CD8-positive, alpha-beta memory T cell (primary cell): ENCODE results near the gene GGA2. TPM values are rescaled to one million over a fixed set of nuclear protein-coding genes. Genes with fewer than 3 reads are reported as not detected.

Experiments used
- CTCF ChIA-PET: fragments of 350-600 bp; sonication (Branson Sonifier 250); formaldehyde crosslinking; loops from one replicate; lab custom pipeline; 2021; ENCODE audit warnings: antibody characterized with exemption; lab: Charles Lee
- POLR2A ChIA-PET: fragments of 350-600 bp; sonication (Branson Sonifier 250); formaldehyde crosslinking; loops from one replicate; lab custom pipeline; 2021; ENCODE audit warnings: antibody characterized with exemption; lab: Charles Lee
- DNase-seq, 5 donors: peaks; one replicate each; pipeline versions ENCODE4 v3.0.0 to v3.0.0-alpha.2; 2020 to 2022; ENCODE audit warnings: mixed read lengths in 1 of 5
- H3K27ac ChIP-seq: one replicate; pipeline ENCODE4 v1.7.0; 2013; ENCODE audit warnings: low read depth, mild to moderate bottlenecking, low read length, moderate library complexity
- H3K27me3 ChIP-seq: 2 replicates; pipeline ENCODE4 v1.7.0; 2013; ENCODE audit warnings: low read length, mild to moderate bottlenecking; ENCODE audit not compliant: insufficient read depth, poor library complexity, severe bottlenecking
- H3K36me3 ChIP-seq: 2 replicates; pipeline ENCODE4 v1.7.0; 2013; ENCODE audit warnings: mild to moderate bottlenecking, low read length, moderate library complexity; ENCODE audit not compliant: insufficient read depth
- H3K4me1 ChIP-seq: 2 replicates; pipeline ENCODE4 v1.7.0; 2013; ENCODE audit warnings: mild to moderate bottlenecking, low read length, moderate library complexity; ENCODE audit not compliant: insufficient read depth
- H3K4me3 ChIP-seq: 2 replicates; pipeline ENCODE4 v1.7.0; 2013; ENCODE audit warnings: mild to moderate bottlenecking, low read length
- H3K9me3 ChIP-seq: 2 replicates; pipeline ENCODE4 v1.7.0; 2013; ENCODE audit warnings: mild to moderate bottlenecking, low read length
- H3K27ac Mint-ChIP-seq, 8 donors: one replicate each; pipeline ENCODE4 v1.8.0; 2020 to 2021; ENCODE audit warnings: mixed read lengths in 8 of 8, mild to moderate bottlenecking in 6 of 8, inconsistent platforms in 3 of 8, moderate library complexity in 3 of 8
- H3K27me3 Mint-ChIP-seq, 2 donors: one replicate each; pipeline ENCODE4 v1.8.0; 2020 to 2021; ENCODE audit warnings: mixed read lengths in 2 of 2, mild to moderate bottlenecking in 1 of 2, moderate library complexity in 1 of 2
- H3K36me3 Mint-ChIP-seq, 3 donors: one replicate each; pipeline ENCODE4 v1.8.0; 2020 to 2021; ENCODE audit warnings: mixed read lengths in 3 of 3, inconsistent platforms in 1 of 3, mild to moderate bottlenecking in 1 of 3
- H3K4me1 Mint-ChIP-seq, 3 donors: one replicate each; pipeline ENCODE4 v1.8.0; 2020 to 2021; ENCODE audit warnings: mixed read lengths in 3 of 3, inconsistent platforms in 1 of 3, mild to moderate bottlenecking in 1 of 3
- H3K4me3 Mint-ChIP-seq, 7 donors: one replicate each; pipeline ENCODE4 v1.8.0; 2020 to 2021; ENCODE audit warnings: mixed read lengths in 7 of 7, mild to moderate bottlenecking in 6 of 7, moderate library complexity in 4 of 7, inconsistent platforms in 2 of 7
- H3K9me3 Mint-ChIP-seq, 5 donors: one replicate each; pipeline ENCODE4 v1.8.0; 2020 to 2022; ENCODE audit warnings: mixed read lengths in 5 of 5, mild to moderate bottlenecking in 3 of 5, moderate library complexity in 2 of 5, inconsistent platforms in 1 of 5
- polyA plus RNA-seq: library from polyadenylated mRNA; unstranded; fragments of 300-500 nt; fragmentation: Illumina TruSeq; gene quantifications from one replicate; pipeline ENCODE4 v1.2.3, GENCODE V29; 2021
- total RNA-seq, 2 experiments: library from RNA; stranded (reverse); gene quantifications; one replicate each; pipeline ENCODE4 v1.2.3, GENCODE V29; 2021

The GGA2 gene
- total and polyA plus RNA-seq, 3 experiments from 2014 or later = 52.3 to 70.1 (median 63.5) TPM

GRCh38 chr16:23420011-23420410 is 90.3 kb downstream of the GGA2 start:
- Mint-ChIP-seq H3K4me3 (no peak overlapping the region), H3K9me3 (no peaks in the 10 kb centered on the region), H3K27me3 (no peaks in the 10 kb centered on the region), H3K36me3 (peaks cover 5 to 63% (median 19%) of the 10 kb centered on the region in 3 donors), H3K27ac (no peak overlapping the region), H3K4me1 (no peaks in the 10 kb centered on the region)
- H3K27me3 ChIP-seq = no peaks in the 10 kb centered on the region
- DNase-seq = no peak
- no peaks in the 10 kb centered on the region for H3K9me3 ChIP-seq
- H3K36me3 ChIP-seq = peaks cover 18% of the 10 kb centered on the region
- ChIA-PET POLR2A (no interaction called here), CTCF (no interaction called here)
- no peak overlapping the region for H3K27ac ChIP-seq
- no peaks in the 10 kb centered on the region for H3K4me1 ChIP-seq
- H3K4me3 ChIP-seq = no peak overlapping the region

GRCh38 chr16:23416816-23417215 is 93.5 kb downstream of the GGA2 start:
- H3K27ac Mint-ChIP-seq = no peak overlapping the region
- no peaks in the 10 kb centered on the region for H3K9me3 ChIP-seq
- no peak overlapping the region for H3K27ac ChIP-seq
- H3K36me3 ChIP-seq = peaks cover 42% of the 10 kb centered on the region
- no peaks in the 10 kb centered on the region for H3K27me3 Mint-ChIP-seq
- CTCF ChIA-PET = interaction anchor here (2.7 kb wide), 1 partner anchor 18 kb away, joined by 17 read pairs; no protein-coding TSS in a partner anchor
- no peaks in the 10 kb centered on the region for H3K9me3 Mint-ChIP-seq
- H3K36me3 Mint-ChIP-seq = peaks cover 0 to 76% (median 16%) of the 10 kb centered on the region in 3 donors
- H3K4me1 ChIP-seq = no peaks in the 10 kb centered on the region
- DNase-seq = no peak
- POLR2A ChIA-PET = no interaction called here
- H3K4me3 Mint-ChIP-seq = no peak overlapping the region
- no peaks in the 10 kb centered on the region for H3K27me3 ChIP-seq
- H3K4me3 ChIP-seq = no peak overlapping the region
- H3K4me1 Mint-ChIP-seq = no peaks in the 10 kb centered on the region

- CTCF ChIA-PET = interaction anchor here (2.7 kb wide), 1 partner anchor 20 kb away, joined by 17 read pairs; no protein-coding TSS in a partner anchor
- peaks cover 42% of the 10 kb centered on the region for H3K36me3 ChIP-seq
Observed at GRCh38 chr16:23414731-23415130, 95.6 kb downstream of the GGA2 start.

More at GRCh38 chr16:23414731-23415130, 95.6 kb downstream of the GGA2 start:
- DNase-seq = no peak
- Histone ChIP-seq H3K4me1 (no peaks in the 10 kb centered on the region), H3K27me3 (no peaks in the 10 kb centered on the region), H3K9me3 (no peaks in the 10 kb centered on the region), H3K4me3 (no peak overlapping the region), H3K27ac (no peak overlapping the region)
- H3K9me3 Mint-ChIP-seq = no peaks in the 10 kb centered on the region
- no peaks in the 10 kb centered on the region for H3K27me3 Mint-ChIP-seq
- H3K4me3 Mint-ChIP-seq = no peak overlapping the region
- POLR2A ChIA-PET = no interaction called here
- no peak overlapping the region for H3K27ac Mint-ChIP-seq
- H3K4me1 Mint-ChIP-seq = no peaks in the 10 kb centered on the region
- peaks cover 8 to 83% (median 16%) of the 10 kb centered on the region in 3 donors for H3K36me3 Mint-ChIP-seq

Other genes starting within 250 kb of the GGA2 start
- gene SCNN1B, start 208.2 kb downstream of the GGA2 start, total RNA-seq = not detected
- not detected for gene SCNN1B, start 208.2 kb downstream of the GGA2 start, polyA plus RNA-seq
- gene COG7, start 57.3 kb downstream of the GGA2 start, total RNA-seq = 10 to 100 TPM; 15.8 to 17.9 TPM
- gene COG7, start 57.3 kb downstream of the GGA2 start, polyA plus RNA-seq = 13.9 TPM
- gene EARS2, start 46.9 kb upstream of the GGA2 start, total RNA-seq = 10 to 100 TPM; 26.9 to 28.5 TPM
- gene EARS2, start 46.9 kb upstream of the GGA2 start, polyA plus RNA-seq = 14.1 TPM
- 10 to 100 TPM; 58.5 to 60.1 TPM for gene UBFD1, start 47.2 kb upstream of the GGA2 start, total RNA-seq
- 12.8 TPM for gene UBFD1, start 47.2 kb upstream of the GGA2 start, polyA plus RNA-seq
- gene NDUFAB1, start 85.8 kb upstream of the GGA2 start, total RNA-seq = 100 to 1,000 TPM; 163 to 167 TPM
- gene NDUFAB1, start 85.8 kb upstream of the GGA2 start, polyA plus RNA-seq = 217 TPM
- gene PALB2, start 130.8 kb upstream of the GGA2 start, total RNA-seq = 10 to 100 TPM; 27.7 to 27.8 TPM
- 9.3 TPM for gene PALB2, start 130.8 kb upstream of the GGA2 start, polyA plus RNA-seq
- gene DCTN5, start 131.0 kb upstream of the GGA2 start, total RNA-seq = 100 to 1,000 TPM in 1 of 2 experiments, 10 to 100 TPM in 1; 99.1 to 104 TPM
- gene DCTN5, start 131.0 kb upstream of the GGA2 start, polyA plus RNA-seq = 65.1 TPM
- gene PLK1, start 168.4 kb upstream of the GGA2 start, total RNA-seq = 10 to 100 TPM; 48.3 to 49.7 TPM
- 0.41 TPM for gene PLK1, start 168.4 kb upstream of the GGA2 start, polyA plus RNA-seq
- gene ERN2, start 202.7 kb upstream of the GGA2 start, total RNA-seq = not detected
- not detected for gene ERN2, start 202.7 kb upstream of the GGA2 start, polyA plus RNA-seq
- gene CHP2, start 244.5 kb upstream of the GGA2 start, total RNA-seq = not detected
- gene CHP2, start 244.5 kb upstream of the GGA2 start, polyA plus RNA-seq = not detected